HG03342 (cell line): ENCODE measurements around the gene GAS7.

Experiments used
- ATAC-seq: cut with Tn5 transposase; IDR thresholded peaks from one replicate; pipeline ENCODE4 v1.9.1; 2021; ENCODE audit warnings: mild to moderate bottlenecking, moderate library complexity; ENCODE audit not compliant: unreplicated experiment

Gene GAS7

DNA sequence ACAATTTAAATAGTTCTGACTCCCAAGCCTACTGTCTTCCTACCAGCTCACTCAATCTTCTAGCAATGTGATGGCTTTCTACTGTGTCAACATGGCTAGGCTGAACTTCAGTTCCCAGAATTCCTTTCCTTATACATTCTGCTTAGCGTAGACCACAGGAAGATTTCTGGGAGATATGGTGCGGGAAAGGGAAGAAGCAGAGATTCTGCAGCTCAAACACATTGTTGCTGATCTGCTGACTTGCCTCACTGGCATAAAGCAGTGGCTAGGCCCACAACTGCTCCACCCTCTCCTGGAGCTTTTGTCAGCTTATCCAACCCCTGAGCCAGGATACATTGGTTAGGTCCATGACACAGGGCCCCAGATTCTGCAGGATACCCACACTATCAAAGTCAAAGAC is 58.8 kb downstream of the GAS7 start:
- ATAC-seq = no peak

DNA sequence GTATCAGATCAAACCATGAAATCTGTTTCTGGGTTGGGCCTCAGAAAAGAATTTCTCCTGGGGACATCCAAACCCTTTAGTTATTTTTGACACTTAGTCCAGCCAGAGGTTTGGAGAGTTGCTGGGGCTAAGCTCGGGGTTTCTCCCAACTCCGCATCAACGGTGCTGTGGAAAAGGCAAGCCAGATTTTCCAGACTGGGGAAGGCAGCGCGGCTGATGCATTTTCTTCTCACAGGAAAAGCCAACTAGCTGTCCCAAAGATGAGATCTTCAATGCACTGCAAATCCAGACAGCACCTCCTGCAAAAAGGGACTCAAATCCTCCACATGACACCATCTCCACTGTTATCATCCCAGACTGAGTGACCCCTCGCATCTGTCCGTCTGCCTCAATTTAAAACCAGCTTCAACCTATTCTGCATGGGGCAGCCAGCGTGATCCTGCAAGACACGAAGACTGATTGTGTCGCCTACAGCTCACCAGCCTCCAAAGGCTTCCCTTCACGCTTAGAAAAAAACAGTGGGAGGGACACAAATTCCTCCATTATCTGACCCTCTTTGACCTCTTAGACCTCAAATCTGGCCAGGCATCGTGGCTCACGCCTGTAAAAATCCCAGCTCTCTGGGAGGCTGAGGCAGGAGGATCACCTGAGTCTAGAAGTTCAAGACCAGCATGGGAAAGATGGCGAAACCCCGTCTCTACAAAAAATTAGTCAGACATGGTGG is 62.0 kb downstream of the GAS7 start:
- no peak for ATAC-seq

DNA sequence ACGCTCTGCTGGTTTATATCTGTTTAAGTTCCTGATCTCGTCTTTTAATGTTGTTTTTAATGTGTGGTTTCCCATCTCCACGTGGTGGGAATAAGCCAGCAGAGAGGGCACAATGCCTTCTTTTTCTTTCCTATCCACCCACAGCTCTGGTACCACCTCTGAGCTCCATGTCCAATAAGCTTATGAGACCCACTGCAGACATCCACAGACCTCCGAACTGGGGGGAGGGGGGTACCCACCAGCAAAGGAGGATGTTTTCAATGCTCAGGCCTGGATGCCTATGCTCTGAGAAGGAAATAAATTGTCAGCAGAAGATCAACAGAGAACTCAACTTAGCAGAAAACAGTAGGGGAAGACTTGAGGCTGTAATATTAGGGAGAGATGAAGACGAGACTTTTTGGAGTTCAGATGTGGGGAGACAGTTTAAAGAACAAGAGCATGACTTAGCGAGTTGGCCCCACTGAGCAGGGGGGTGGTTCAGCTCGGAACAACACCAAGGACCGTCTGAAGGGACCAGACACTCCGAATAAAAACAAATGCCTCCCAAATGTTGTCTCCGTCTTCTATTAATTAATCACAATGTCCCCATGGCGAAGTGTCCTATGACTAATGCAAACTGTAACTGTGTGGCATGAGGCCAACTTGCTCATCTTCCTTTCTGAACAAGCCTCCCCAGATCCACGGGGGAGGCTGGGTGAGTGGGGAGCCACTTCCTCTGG is 62.7 kb downstream of the GAS7 start:
- no peak for ATAC-seq

DNA sequence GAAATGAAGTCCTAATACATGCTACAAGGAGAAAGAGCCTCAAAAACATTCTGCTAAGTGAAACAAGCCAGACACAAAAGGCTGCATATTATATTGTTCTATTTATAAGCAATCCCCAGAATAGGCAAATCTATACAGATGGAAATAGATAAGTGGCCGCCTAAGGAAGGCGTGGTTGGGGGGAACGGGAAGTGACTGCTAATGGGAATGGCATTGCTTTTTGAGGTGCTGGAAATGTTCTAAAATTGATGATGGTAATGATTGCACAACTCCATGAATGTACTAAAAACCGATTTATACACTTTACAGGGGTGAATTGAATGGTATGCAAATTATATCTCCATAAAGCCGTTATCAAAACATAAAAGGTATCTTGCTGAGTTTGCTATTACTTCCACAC is 67.7 kb downstream of the GAS7 start:
- ATAC-seq = no peak

DNA sequence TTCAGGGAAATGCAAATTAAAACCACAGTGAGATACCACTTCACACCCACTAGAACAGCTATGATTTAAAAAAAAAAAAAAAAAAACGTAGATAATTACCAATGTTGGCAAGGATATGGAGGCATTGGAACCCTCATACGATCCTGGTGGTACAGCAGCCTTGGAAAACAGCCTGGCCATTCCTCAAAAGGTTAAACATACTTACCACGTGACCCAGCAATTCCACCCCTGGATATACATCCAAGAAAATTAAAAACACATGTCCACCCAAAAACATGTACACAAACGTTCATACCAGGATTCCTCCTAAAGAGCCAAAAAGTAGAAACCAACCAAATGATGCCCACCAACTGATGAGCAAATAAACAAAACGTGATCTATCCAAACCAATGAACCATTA is 68.1 kb downstream of the GAS7 start:
- no peak for ATAC-seq

DNA sequence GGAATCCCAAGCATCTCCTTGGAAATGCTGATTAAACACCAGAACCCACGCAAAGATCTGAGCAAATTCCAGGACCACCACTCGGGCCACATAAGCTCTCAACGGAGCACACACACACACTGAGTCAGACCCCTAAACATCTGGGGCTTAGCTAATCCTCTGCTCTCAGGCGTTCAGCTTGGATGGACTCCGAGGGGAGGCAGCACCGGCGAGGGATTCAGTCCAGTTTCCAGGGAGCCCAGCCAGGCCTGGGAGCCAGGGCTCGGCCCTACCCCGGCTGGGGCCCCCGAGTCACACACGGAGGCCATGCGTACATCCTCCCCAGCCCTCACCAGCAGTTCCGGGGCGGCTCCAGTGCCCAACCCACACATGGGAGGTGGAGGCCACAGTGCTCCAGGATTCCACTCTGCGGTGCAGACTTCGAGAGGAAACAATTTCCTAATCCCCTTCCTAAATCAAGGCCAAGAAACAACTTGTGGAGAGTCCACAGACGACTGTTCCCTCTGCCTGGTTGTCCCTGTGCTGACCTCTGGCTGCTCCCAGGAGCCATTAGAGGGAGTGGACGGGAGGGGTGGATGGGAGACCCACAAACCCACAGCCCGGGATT is 70.5 kb downstream of the GAS7 start:
- no peak for ATAC-seq

DNA sequence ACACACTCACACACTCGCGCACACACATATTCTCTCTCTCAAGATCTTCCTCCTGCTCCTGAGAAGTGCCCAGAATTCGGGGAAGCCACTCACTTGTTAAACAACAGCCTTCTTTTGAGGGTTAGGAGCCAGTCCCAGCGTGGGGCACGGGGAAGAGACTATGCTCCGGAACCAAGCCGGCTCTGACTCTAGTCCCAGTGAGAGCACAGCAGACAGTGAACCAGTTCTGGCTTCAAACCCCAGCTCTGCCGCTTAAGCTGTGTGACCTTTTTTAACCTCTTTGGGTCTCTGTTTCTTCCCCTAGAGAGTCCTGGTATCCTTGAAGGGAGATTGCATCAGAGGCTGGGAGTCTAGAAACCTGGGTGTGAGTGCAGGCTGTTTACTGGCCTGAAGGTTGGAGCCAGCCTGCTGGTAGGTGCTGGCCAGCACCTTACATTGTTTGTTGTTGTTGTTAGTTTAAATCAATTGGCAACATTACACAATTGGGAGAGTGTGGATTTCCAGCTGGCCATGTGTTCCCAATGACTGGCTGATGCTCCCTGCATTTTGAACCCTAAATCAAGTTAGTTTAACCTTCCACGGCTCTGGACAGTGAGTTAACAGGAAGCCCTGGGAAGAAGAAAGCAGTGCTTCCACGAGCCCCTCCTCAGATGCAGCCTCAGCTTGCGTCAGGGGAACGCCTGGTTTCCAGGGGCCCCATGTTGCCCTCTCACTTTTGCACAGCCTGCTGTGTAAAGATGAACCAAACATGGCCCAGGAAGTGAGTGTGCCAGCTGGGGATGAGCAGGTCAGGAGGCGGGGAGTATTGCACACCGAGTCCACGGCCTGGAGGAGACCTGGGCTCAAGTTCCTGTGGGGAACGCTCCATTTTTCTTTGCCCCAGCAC is 71.5 kb downstream of the GAS7 start:
- ATAC-seq = no peak

DNA sequence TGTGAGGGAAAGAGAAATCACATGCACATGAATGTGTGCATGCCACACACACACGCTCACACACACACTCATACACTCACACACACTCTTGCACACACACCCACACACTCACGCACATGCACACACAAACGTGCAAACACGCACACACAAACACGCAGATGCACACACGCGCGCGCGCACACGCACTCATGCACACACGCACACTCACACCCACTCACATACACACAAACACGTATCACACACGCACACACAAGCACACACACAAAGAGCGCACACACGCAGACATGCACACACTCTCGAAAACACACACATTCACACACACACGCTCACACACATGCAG is 72.2 kb downstream of the GAS7 start:
- ATAC-seq = no peak

DNA sequence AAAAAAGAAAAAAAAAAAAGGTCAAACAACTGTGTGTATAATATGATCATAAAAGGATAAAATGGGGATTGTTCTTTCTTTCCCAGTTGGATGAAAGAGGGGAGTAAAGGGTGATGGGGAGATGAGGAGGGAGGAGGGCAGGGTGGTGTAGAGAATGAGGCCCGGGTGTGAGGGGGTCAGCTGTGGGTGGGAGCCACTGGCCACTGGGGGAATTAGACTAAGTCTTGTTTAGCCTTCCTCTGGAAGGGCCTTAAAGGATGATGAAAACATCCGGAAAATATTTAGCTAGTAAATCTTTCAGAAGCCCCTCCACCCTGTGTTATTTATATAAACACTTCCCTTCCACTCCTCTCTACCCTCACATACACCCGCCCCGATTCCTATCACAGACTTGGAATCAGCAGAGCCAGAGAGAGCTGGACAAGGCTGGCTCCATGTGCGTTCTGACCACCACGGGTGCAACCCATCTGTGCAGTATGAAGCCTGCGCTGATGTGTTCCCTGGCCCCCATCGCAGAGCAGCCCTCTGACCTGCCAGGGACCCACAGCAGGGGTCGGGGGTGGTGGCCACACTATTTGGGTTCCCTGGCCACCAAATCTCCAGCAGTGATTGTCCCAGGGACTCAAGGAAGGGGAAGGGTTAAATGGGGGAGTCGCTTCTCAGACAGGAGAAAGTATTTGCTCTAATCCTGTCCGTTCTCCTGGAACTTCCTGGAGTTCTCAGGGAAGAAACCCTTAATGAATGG is 72.7 kb downstream of the GAS7 start:
- no peak for ATAC-seq

DNA sequence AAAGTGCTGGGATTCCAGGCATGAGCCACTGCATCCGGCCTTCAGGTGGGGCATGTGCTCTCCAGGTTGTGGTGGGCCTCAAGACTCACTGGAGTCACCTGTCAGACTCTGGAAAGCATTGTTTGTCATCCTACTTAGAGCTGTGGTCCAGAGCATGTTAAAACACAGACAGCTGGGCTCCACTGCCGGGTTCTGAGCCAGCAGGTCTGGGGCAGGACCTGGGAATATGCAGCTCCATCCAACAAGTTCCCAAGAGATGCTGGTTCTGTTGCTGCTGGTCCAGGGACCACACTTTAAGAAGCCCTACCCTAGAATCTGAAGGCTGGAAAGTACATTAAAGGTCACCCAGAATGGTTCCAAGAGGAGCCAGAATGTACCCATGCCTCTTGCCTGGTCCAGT is 75.3 kb downstream of the GAS7 start:
- ATAC-seq = no peak

DNA sequence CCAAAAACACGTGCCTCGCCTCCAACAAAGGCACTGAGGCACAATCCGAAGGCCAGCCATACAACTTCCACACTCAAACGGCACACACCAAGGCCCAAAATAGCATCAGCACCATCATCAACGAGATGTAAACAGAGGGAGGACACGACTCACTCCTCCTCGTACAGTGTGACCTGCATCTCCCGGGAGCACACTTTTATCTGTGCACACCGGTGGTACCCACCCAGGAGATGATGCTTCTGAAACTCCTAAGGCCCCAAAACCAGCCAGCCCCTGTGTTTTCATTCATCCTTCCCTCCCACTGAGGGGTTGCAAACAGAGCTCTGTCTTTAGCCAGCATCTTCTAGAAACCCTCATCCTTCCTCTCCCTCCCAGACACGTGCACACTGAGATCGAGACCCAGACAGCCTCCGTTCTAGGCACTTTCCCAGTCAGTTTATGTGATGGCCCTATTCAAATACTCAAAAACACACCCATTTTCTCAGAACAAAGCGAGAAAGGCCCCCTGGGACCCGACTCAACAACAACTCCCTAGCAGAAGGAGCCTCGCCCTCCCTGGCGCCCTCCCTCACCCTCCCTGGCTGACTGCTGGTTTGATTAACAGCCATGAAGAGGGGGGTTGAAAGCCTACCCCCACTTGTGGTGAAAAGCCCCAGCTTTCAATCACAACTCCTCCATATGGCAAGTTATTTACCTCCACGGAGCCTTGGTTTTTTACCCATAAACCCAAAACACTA is 76.3 kb downstream of the GAS7 start:
- ATAC-seq = no peak

DNA sequence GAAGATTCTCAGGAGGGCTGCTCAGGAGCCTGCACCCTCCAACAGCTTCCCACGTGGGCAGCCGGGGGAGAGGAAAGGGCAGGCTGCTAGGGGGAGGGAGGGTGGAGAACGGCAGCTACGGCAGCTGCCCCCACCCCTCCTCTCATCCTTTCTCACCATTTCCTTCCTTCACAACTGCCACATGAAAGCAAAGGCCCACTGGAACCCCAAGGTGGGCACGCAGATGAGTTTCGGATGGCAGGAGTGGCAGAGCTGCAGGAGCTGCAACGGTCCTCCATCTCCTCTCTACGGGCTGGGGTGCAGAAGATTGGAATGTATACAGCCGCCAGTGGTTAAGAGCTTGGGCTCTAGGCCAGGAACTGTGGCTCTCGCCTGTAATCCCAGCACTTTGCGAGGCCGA is 77.7 kb downstream of the GAS7 start:
- no peak for ATAC-seq

DNA sequence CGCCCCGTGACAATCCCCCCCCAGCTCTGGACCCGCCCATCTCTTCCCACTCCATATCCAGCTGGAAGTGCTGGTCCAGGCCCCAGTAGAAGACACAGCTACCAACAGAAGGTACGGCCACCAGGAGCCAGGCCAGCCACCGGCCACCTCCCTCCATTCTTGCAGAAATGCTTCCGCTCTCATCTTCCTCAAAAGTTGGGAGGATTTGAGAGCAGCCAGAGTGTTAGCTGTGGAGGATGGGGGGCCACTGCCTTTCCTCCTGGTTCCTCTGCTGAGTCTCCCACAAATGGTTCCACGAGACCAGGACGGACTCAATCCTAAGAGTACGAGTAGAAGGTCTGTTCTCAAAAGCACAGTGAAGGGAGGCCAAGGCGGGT is 78.3 kb downstream of the GAS7 start:
- no peak for ATAC-seq

DNA sequence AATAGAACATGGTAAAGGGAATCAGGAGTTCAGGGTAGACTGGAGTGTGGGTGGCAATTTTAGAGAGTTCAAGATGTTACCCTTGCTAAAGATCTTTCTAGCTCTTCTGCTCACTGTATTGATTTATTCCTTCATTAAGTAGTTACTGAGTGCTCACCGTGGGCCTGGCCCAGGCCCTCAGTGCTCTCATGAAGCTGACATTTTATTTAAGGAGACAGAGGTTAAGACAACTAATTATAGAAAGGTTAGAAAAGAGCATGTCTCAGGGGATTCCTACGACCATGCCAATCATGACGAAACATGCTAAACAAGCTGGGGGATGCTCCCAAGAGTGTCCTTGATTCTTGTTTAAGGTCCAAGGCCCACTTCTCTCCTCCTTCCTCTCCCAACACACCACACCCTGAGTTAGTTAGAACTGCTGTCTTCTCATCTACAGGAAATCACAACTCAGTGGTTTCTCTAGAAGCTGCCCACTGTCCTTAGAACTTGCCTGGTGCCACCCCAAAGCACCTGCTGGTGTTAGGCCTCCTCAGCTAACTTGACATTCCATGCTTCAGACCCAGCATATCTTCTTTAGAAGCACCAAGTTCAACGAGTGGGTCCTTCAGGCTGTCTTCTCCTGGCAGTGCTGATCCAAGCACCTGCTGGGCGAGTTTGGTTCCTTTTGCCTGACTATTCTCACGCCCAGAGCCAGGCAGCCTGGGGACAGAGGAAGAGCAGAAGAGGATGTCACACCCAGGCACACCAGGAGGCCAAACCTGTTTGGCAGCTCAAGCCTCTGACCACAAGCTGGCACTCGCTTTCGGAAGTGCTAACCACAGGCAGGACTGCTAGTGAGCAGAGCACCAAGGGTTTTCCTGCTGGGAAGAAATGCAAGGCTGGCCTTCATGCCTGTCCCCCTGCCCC is 79.0 kb downstream of the GAS7 start:
- no peak for ATAC-seq

DNA sequence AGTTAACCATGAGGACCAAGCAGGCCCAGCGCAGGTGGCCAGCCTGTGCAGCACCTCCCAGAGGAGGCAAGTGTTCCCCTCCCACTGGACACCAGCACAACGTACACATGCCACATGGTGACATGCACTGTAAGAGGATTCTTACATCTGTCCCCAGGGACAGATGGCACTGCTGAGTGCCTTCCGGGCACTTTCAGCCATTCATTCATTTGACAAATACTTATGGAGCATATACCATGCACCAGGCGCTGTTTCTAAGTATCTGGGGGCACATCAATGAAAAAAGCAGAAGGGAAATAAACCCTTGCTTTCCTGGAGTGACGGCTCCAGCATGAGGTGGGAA is 79.6 kb downstream of the GAS7 start:
- no peak for ATAC-seq

DNA sequence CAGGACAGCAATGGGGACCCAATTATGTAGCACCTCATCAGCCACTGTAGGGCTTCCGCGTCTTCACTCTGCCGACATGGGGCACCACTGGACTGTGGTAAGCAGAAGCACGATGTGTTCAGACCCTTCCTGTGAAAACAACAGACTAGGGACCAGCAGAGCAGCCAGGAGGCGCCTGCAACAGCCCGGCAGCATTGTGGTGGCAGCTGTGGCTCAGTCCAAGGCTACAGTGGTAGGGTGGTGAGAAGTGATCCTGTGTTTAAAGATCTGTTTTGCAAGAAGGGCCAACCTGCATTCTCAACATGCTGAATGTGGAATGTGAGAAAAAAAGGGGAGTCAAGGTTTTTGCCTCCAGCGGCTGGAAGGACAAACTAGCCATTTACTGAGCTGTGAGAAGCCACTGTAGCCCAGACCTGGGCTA is 80.8 kb downstream of the GAS7 start:
- ATAC-seq = no peak

DNA sequence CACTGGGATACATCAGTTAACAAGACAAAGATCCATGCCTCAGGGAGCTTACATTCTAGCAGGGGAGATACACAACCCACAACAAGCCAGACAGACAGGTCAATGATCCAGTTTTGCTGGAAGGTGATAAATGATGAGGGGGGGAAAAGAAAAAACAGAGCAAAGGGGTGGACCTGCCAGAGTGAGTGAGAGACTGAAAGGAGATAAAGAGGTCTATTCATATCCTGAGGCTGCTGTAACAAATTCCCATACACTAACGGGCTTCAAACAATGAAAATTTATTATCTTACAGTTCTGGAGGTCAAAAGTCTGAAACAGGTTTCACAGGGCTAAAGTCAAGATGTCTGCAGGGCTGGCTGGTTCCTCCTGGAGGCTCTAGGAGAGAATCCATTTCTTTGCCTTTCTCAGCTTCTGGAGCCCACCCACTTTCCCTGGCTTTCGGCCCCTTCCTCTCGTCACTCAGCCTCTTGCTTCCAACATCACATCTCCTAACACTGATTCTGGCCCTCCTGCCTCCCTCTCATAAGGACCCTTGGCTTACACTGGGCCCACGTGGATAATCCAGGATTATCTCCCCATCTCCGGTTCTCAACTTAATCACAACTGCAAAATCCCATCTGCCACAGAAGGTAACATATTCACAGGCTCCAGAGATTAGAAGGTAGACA is 81.5 kb downstream of the GAS7 start:
- no peak for ATAC-seq

DNA sequence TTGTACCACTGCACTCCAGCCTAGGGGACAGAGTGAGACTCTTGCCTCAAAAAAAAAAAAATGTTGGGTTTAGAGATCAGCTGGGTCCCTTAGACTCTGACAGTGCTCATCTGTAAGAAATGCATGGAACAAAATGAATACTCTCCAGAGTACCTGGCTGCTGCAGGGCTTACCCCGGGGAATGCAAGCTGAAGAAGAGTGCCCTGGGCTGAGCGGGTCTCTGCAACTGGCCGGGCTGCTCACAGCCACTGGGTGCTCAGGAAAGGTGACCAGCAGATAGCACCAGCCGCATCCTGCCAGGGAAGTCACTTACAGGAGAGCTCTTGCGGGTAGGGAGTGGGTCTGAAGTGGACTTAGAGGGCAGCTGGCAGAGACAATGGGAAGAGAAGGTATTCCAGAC is 82.1 kb downstream of the GAS7 start:
- ATAC-seq = no peak

DNA sequence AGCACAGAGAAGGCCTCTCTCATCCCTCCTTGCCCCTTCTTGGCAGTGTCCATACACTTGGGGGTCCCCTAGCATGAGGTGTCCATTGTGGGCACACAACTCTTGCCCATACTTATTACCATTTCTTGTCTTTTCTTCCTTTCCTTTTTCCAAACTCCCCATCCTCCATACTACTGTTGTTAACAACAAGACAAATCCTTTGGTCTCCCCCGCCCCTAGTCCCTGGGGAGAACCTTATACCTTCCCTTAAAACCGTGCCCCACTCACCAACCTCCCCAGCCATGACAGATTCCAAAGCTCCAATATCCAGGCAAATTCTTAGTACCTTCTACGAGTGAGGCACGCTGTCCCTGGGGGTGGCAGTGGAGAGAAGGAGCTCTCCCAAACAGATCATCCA is 82.9 kb downstream of the GAS7 start:
- ATAC-seq = no peak
